Measurements from ENCODE around the gene NEK3. TPM values are rescaled to one million over a fixed set of nuclear protein-coding genes. Genes with fewer than 3 reads are reported as not detected.

The NEK3 gene
- total RNA-seq, 2 experiments from 2014 or later, result 18.2 to 32.2 TPM

Other genes starting within 250 kb of the NEK3 start
- 0.39 and 0.76 TPM in 2 replicates for gene ATP7B, start 148.1 kb downstream of the NEK3 start, total RNA-seq (2014; rRNA removed; shearing (Covaris generic))
- 0.40 and 0.53 TPM in 2 replicates for gene ATP7B, start 148.1 kb downstream of the NEK3 start, total RNA-seq (2022)
- 11.6 and 14.1 TPM in 2 replicates for gene ALG11, start 147.2 kb downstream of the NEK3 start, total RNA-seq (2014; rRNA removed; shearing (Covaris generic))
- gene ALG11, start 147.2 kb downstream of the NEK3 start, total RNA-seq (2022), result 19.4 and 25.0 TPM in 2 replicates
- 7.3 and 9.0 TPM in 2 replicates for gene UTP14C, start 134.9 kb downstream of the NEK3 start, total RNA-seq (2014; rRNA removed; shearing (Covaris generic))
- 10.0 and 11.5 TPM in 2 replicates for gene UTP14C, start 134.9 kb downstream of the NEK3 start, total RNA-seq (2022)
- gene NEK5, start 30.5 kb downstream of the NEK3 start, total RNA-seq (2014; rRNA removed; shearing (Covaris generic)), result 0.22 TPM in 1 of 2 replicates, not detected in the other
- 0.15 TPM in 1 of 2 replicates, not detected in the other for gene NEK5, start 30.5 kb downstream of the NEK3 start, total RNA-seq (2022)
- 0.28 and 0.49 TPM in 2 replicates for gene THSD1, start 246.6 kb upstream of the NEK3 start, total RNA-seq (2014; rRNA removed; shearing (Covaris generic))
- gene THSD1, start 246.6 kb upstream of the NEK3 start, total RNA-seq (2022), result not detected in 2 replicates